WTC11 (cell line): Measurements from ENCODE around the gene SREBF1. TPM values are rescaled to one million over a fixed set of nuclear protein-coding genes. Genes with fewer than 3 reads are reported as not detected.

ENCODE experiments used
- ATAC-seq: fragments of 200-7000 bp; cut with Tn5 transposase; 2 replicates; pipeline ENCODE4 v1.10.0; 2021; ENCODE audit warnings: mild to moderate bottlenecking, moderate library complexity
- CTCF ChIA-PET: fragments of 300-600 bp; sonication (Branson Sonifier 250); formaldehyde crosslinking; loops from one replicate; lab custom pipeline; 2021; ENCODE audit warnings: antibody characterized with exemption; lab: Charles Lee
- POLR2A ChIA-PET: fragments of 350-600 bp; sonication (Branson Sonifier 250); formaldehyde crosslinking; loops from one replicate; lab custom pipeline; 2021; ENCODE audit warnings: antibody characterized with exemption; lab: Charles Lee
- DNase-seq: peaks from one replicate; pipeline ENCODE4 v3.0.0; 2021; ENCODE audit warnings: low spot score
- H3K27ac Mint-ChIP-seq: 2 replicates; pipeline ENCODE4 v1.8.0; 2021; ENCODE audit warnings: mixed read lengths
- H3K27me3 Mint-ChIP-seq: 2 replicates; pipeline ENCODE4 v1.8.0; 2021; ENCODE audit warnings: low read depth, mild to moderate bottlenecking, moderate library complexity, mixed read lengths
- H3K36me3 Mint-ChIP-seq: 2 replicates; pipeline ENCODE4 v1.8.0; 2021; ENCODE audit warnings: mixed read lengths
- H3K4me1 Mint-ChIP-seq: 2 replicates; pipeline ENCODE4 v1.8.0; 2022; ENCODE audit warnings: mixed read lengths
- H3K4me3 Mint-ChIP-seq: 2 replicates; pipeline ENCODE4 v1.8.0; 2021; ENCODE audit warnings: mild to moderate bottlenecking, moderate library complexity, mixed read lengths
- H3K9me3 Mint-ChIP-seq: 2 replicates; pipeline ENCODE4 v1.8.0; 2021; ENCODE audit warnings: mixed read lengths
- AR ChIP-seq: fragments of 250-450 bp; sonication (Bioruptor Pico); IDR thresholded peaks from 2 replicates; pipeline ENCODE4 v1.9.0; 2021; ENCODE audit warnings: mild to moderate bottlenecking
- ATF3 ChIP-seq: sonication (generic); formaldehyde crosslinking; conservative IDR thresholded peaks from 2 replicates; pipeline ENCODE4 v1.8.1; 2022; ENCODE audit warnings: mild to moderate bottlenecking, missing genetic modification reagents
- CREM ChIP-seq: sonication (generic); formaldehyde crosslinking; IDR thresholded peaks from 2 replicates; pipeline ENCODE4 v1.8.1; 2022; ENCODE audit warnings: mild to moderate bottlenecking, missing genetic modification reagents, moderate library complexity
- CTCF ChIP-seq: fragments of 200-600 bp; IDR thresholded peaks from 2 replicates; pipeline ENCODE4 v1.8.0; 2022; ENCODE audit warnings: antibody characterized with exemption
- E2F1 ChIP-seq: sonication (generic); formaldehyde crosslinking; IDR thresholded peaks from 2 replicates; pipeline ENCODE4 v1.8.0; 2022; ENCODE audit warnings: mild to moderate bottlenecking, missing genetic modification reagents
- E2F4 ChIP-seq: sonication (generic); formaldehyde crosslinking; IDR thresholded peaks from 2 replicates; pipeline ENCODE4 v1.8.1; 2022; ENCODE audit warnings: low read depth, mild to moderate bottlenecking, moderate library complexity, missing genetic modification reagents, borderline replicate concordance
- EMX1 ChIP-seq: fragments of 250-450 bp; sonication (Bioruptor Pico); IDR thresholded peaks from 2 replicates; pipeline ENCODE4 v1.8.0; 2021; ENCODE audit warnings: mild to moderate bottlenecking
- ETV6 ChIP-seq: sonication (generic); formaldehyde crosslinking; IDR thresholded peaks from 2 replicates; pipeline ENCODE4 v1.8.1; 2022; ENCODE audit warnings: mild to moderate bottlenecking, missing genetic modification reagents
- FOXK1 ChIP-seq: sonication (generic); formaldehyde crosslinking; IDR thresholded peaks from 2 replicates; pipeline ENCODE4 v1.8.0; 2022; ENCODE audit warnings: mild to moderate bottlenecking, moderate library complexity, missing genetic modification reagents
- FOXP1 ChIP-seq: sonication (generic); formaldehyde crosslinking; IDR thresholded peaks from 2 replicates; pipeline ENCODE4 v1.8.0; 2022; ENCODE audit warnings: missing genetic modification reagents, mild to moderate bottlenecking, moderate library complexity, borderline replicate concordance
- HMGA2 ChIP-seq: fragments of 250-450 bp; sonication (Bioruptor Pico); IDR thresholded peaks from 2 replicates; pipeline ENCODE4 v1.4.0; 2021; ENCODE audit warnings: mild to moderate bottlenecking, moderate library complexity
- IRF2 ChIP-seq: sonication (generic); formaldehyde crosslinking; IDR thresholded peaks from 2 replicates; pipeline ENCODE4 v1.8.0; 2022; ENCODE audit warnings: low read depth, missing genetic modification reagents, borderline replicate concordance
- MAX ChIP-seq: sonication (generic); formaldehyde crosslinking; IDR thresholded peaks from 2 replicates; pipeline ENCODE4 v1.8.0; 2022; ENCODE audit warnings: mild to moderate bottlenecking, missing genetic modification reagents
- MYBL2 ChIP-seq: sonication (generic); formaldehyde crosslinking; IDR thresholded peaks from 2 replicates; pipeline ENCODE4 v1.8.1; 2023; ENCODE audit warnings: mild to moderate bottlenecking, moderate library complexity, missing genetic modification reagents
- NFYB ChIP-seq: sonication (generic); formaldehyde crosslinking; conservative IDR thresholded peaks from 2 replicates; pipeline ENCODE4 v1.8.0; 2022; ENCODE audit warnings: low read depth, missing genetic modification reagents
- PRDM15 ChIP-seq: sonication (generic); formaldehyde crosslinking; IDR thresholded peaks from 2 replicates; pipeline ENCODE4 v1.8.0; 2022; ENCODE audit warnings: missing genetic modification reagents
- RELA ChIP-seq: sonication (generic); formaldehyde crosslinking; IDR thresholded peaks from 2 replicates; pipeline ENCODE4 v1.8.1; 2022; ENCODE audit warnings: missing genetic modification reagents, mild to moderate bottlenecking, borderline replicate concordance
- RORB ChIP-seq: fragments of 250-450 bp; sonication (Bioruptor Pico); IDR thresholded peaks from 2 replicates; pipeline ENCODE4 v1.9.0; 2021; ENCODE audit warnings: mild to moderate bottlenecking
- SP1 ChIP-seq: sonication (generic); formaldehyde crosslinking; conservative IDR thresholded peaks from 2 replicates; pipeline ENCODE4 v1.8.1; 2022; ENCODE audit warnings: missing genetic modification reagents
- TEAD1 ChIP-seq: sonication (generic); formaldehyde crosslinking; IDR thresholded peaks from 2 replicates; pipeline ENCODE4 v1.8.0; 2022; ENCODE audit warnings: mild to moderate bottlenecking, missing genetic modification reagents
- USF1 ChIP-seq: sonication (generic); formaldehyde crosslinking; IDR thresholded peaks from 2 replicates; pipeline ENCODE4 v1.8.0; 2022; ENCODE audit warnings: mild to moderate bottlenecking, missing genetic modification reagents
- ZNF317 ChIP-seq: sonication (generic); formaldehyde crosslinking; IDR thresholded peaks from 2 replicates; pipeline ENCODE4 v1.8.1; 2023; ENCODE audit warnings: low read depth, mild to moderate bottlenecking, moderate library complexity, missing genetic modification reagents, borderline replicate concordance
- ZNF671 ChIP-seq: fragments of 250-450 bp; sonication (Bioruptor Pico); IDR thresholded peaks from 2 replicates; pipeline ENCODE4 v1.8.0; 2021; ENCODE audit warnings: mild to moderate bottlenecking
- total RNA-seq: library from RNA; stranded (reverse); gene quantifications from 3 replicates; pipeline ENCODE4 v1.2.3, GENCODE V29; 2021

The SREBF1 gene
- total RNA-seq, 1 experiment from 2014 or later: 93.7 TPM

GRCh38 chr17:17839791-17840707, 3.3 kb upstream of the SREBF1 start:
- CTCF ChIA-PET: interaction anchor here (0.6 to 3.1 kb wide), 7 partner anchors 16 to 919 kb away, joined by 3 to 23 read pairs (median 6); no protein-coding TSS in a partner anchor
- no peaks in the 10 kb centered on the region for H3K9me3 Mint-ChIP-seq
- H3K4me3 Mint-ChIP-seq: peak overlapping the region; percentile 66
- DNase-seq (peak; percentile 88), ATAC-seq (peak; percentile 56)
- peaks cover 55% of the 10 kb centered on the region for H3K4me1 Mint-ChIP-seq
- H3K27ac Mint-ChIP-seq: peak overlapping the region; percentile 100
- POLR2A ChIA-PET: interaction anchor here (1.0 to 4.8 kb wide), 5 partner anchors 14 to 30 kb away, joined by 3 to 137 read pairs (median 7); no protein-coding TSS in a partner anchor
- H3K27me3 Mint-ChIP-seq: no peaks in the 10 kb centered on the region
- H3K36me3 Mint-ChIP-seq: peaks cover under 1% of the 10 kb centered on the region; the same call in 1 of the 2 replicates
- TF ChIP-seq RELA (peak; percentile 78; the same call in 1 of the 2 replicates), PRDM15 (CRISPR knock-in tag) (no peak), USF1 (CRISPR knock-in tag) (peak; percentile 84), EMX1 (CRISPR knock-in tag) (no peak), RORB (no peak), FOXK1 (peak; percentile 74), CREM (CRISPR knock-in tag) (peak; percentile 71), E2F4 (CRISPR knock-in tag) (no peak), IRF2 (no peak), TEAD1 (CRISPR knock-in tag) (no peak), AR (CRISPR knock-in tag) (peak; percentile 25; the same call in 1 of the 2 replicates), MYBL2 (CRISPR knock-in tag) (0 out of 2 replicates have a peak, but pooled peaks have one; percentile 45), MAX (peak; percentile 65), FOXP1 (CRISPR knock-in tag) (peak; percentile 42), HMGA2 (CRISPR knock-in tag) (no peak), ZNF317 (CRISPR knock-in tag) (no peak), ETV6 (no peak), NFYB (CRISPR knock-in tag) (peak; percentile 73), SP1 (CRISPR knock-in tag) (peak; percentile 79), E2F1 (CRISPR knock-in tag) (no peak), ATF3 (CRISPR knock-in tag) (no peak), CTCF (no peak), ZNF671 (CRISPR knock-in tag) (no peak)
